Caco-2 (cell line): ENCODE measurements around the gene SLC36A1. TPM values are rescaled to one million over a fixed set of nuclear protein-coding genes. Genes with fewer than 3 reads are reported as not detected.
A peak's percentile ranks its signal among the peaks of the same experiment; 100 is the strongest.

ENCODE experiments used
- BruUV-seq: library from RNA; stranded (reverse); fragments of 400-500 nt; replicated peaks from 2 replicates; lab custom pipeline; 2021; lab: Mats Ljungman, UMichigan
- CTCF ChIA-PET: fragments of 300-600 bp; sonication (Branson Sonifier 250); formaldehyde crosslinking; loops from one replicate; lab custom pipeline; 2022; ENCODE audit warnings: antibody characterized with exemption; lab: Charles Lee
- POLR2A ChIA-PET: fragments of 300-600 bp; sonication (Branson Sonifier 250); formaldehyde crosslinking; loops from one replicate; lab custom pipeline; 2022; ENCODE audit warnings: antibody characterized with exemption; lab: Charles Lee
- DNase-seq, 2 experiments: peaks; one replicate each; pipeline versions ENCODE4 v3.0.0 to v3.0.0-alpha.2; 2020 to 2022
- H3K27me3 ChIP-seq: replicated peaks from 2 replicates; pipeline ENCODE4 v1.6.0; 2011; ENCODE audit warnings: low read length; ENCODE audit not compliant: control insufficient read depth, insufficient read depth
- H3K36me3 ChIP-seq: 2 replicates; pipeline ENCODE4 v1.5.1; 2011; ENCODE audit warnings: low read length; ENCODE audit not compliant: control insufficient read depth, insufficient read depth
- H3K4me1 ChIP-seq: fragments of 250-450 bp; sonication (Bioruptor Pico); 2 replicates; pipeline ENCODE4 v1.5.1; 2020; ENCODE audit warnings: mild to moderate bottlenecking
- H3K4me3 ChIP-seq: 2 replicates; pipeline ENCODE4 v1.5.1; 2011; ENCODE audit warnings: low read depth, mild to moderate bottlenecking, control low read depth, low read length
- H3K9me3 ChIP-seq: fragments of 250-450 bp; sonication (Bioruptor Pico); 2 replicates; pipeline ENCODE4 v1.5.1; 2020; ENCODE audit warnings: mild to moderate bottlenecking, moderate library complexity
- H3K27ac Mint-ChIP-seq: one replicate; pipeline ENCODE4 v1.8.0; 2022; ENCODE audit warnings: mixed read lengths; ENCODE audit not compliant: unreplicated experiment
- H3K27me3 Mint-ChIP-seq: one replicate; pipeline ENCODE4 v1.8.0; 2022; ENCODE audit warnings: mixed read lengths; ENCODE audit not compliant: insufficient read depth, unreplicated experiment
- H3K36me3 Mint-ChIP-seq: one replicate; pipeline ENCODE4 v1.8.0; 2022; ENCODE audit warnings: mild to moderate bottlenecking, mixed read lengths; ENCODE audit not compliant: insufficient read depth, unreplicated experiment
- H3K4me1 Mint-ChIP-seq: one replicate; pipeline ENCODE4 v1.8.0; 2022; ENCODE audit warnings: low read depth, mixed read lengths; ENCODE audit not compliant: unreplicated experiment
- H3K4me3 Mint-ChIP-seq: one replicate; pipeline ENCODE4 v1.8.0; 2022; ENCODE audit warnings: mild to moderate bottlenecking, moderate library complexity, mixed read lengths; ENCODE audit not compliant: unreplicated experiment
- H3K9me3 Mint-ChIP-seq: one replicate; pipeline ENCODE4 v1.8.0; 2022; ENCODE audit warnings: mixed read lengths; ENCODE audit not compliant: unreplicated experiment
- CTCF ChIP-seq, 2 experiments: fragments of 200-600 bp in 1 of 2; IDR thresholded peaks; 1 replicate in 1 of 2; 2 replicates in 1 of 2; pipeline versions ENCODE4 v1.5.1 to v1.8.0; 2011 to 2022; ENCODE audit warnings: antibody characterized with exemption in 1 of 2, control low read depth in 1 of 2, inconsistent platforms in 1 of 2, low read depth in 1 of 2, low read length in 1 of 2, mild to moderate bottlenecking in 1 of 2, moderate library complexity in 1 of 2; ENCODE audit not compliant: insufficient read depth in 1 of 2, severe bottlenecking in 1 of 2, unreplicated experiment in 1 of 2
- intact Hi-C: fragments of 100-400 bp; cut with micrococcal nuclease; formaldehyde crosslinking; loops from one replicate; pipeline ENCODE4 v1.10.0; 2022; ENCODE audit not compliant: unreplicated experiment
- total RNA-seq: library from RNA; stranded (reverse); gene quantifications from 2 replicates; pipeline ENCODE4 v1.2.3, GENCODE V29; 2022

SLC36A1 gene
- total RNA-seq, 1 experiment from 2014 or later: 18.2 TPM

GRCh38 chr5:151406322-151406947 lies 41.0 kb upstream of the SLC36A1 start:
- Histone ChIP-seq H3K9me3 (0 out of 2 replicates have a peak, but pooled peaks cover 4% of the 10 kb centered on the region), H3K36me3 (no peaks in the 10 kb centered on the region), H3K27me3 (no peaks in the 10 kb centered on the region), H3K4me3 (no peak overlapping the region), H3K4me1 (peaks cover 9% of the 10 kb centered on the region)
- H3K27me3 Mint-ChIP-seq: no peaks in the 10 kb centered on the region
- no peak overlapping the region for H3K4me3 Mint-ChIP-seq
- intact Hi-C loops: no loop called here
- ChIA-PET POLR2A (no interaction called here), CTCF (interaction anchor here (0.7 kb wide), 1 partner anchor 21 kb away, joined by 3 read pairs; no protein-coding TSS in a partner anchor)
- BruUV-seq: no TSS peak
- no peaks in the 10 kb centered on the region for H3K36me3 Mint-ChIP-seq
- H3K4me1 Mint-ChIP-seq: peaks cover 10% of the 10 kb centered on the region
- peak; percentile 38 to 45 for TF ChIP-seq CTCF (IDR thresholded peaks at IDR 0.05; ENCODE audit: insufficient read depth in 1 of 2, low read depth in 1 of 2, low read length in 1 of 2, severe bottlenecking in 1 of 2, unreplicated experiment in 1 of 2)
- no peaks in the 10 kb centered on the region for H3K9me3 Mint-ChIP-seq
- H3K27ac Mint-ChIP-seq: no peak overlapping the region
- DNase-seq: no peak

- intact Hi-C loops: no loop called here
- Histone ChIP-seq H3K4me1 (peaks cover 9% of the 10 kb centered on the region), H3K36me3 (no peaks in the 10 kb centered on the region; the same call in 1 of the 2 replicates), H3K9me3 (no peaks in the 10 kb centered on the region), H3K27me3 (no peaks in the 10 kb centered on the region), H3K4me3 (no peak overlapping the region)
- Mint-ChIP-seq H3K27me3 (no peaks in the 10 kb centered on the region), H3K36me3 (no peaks in the 10 kb centered on the region), H3K4me3 (no peak overlapping the region), H3K9me3 (no peaks in the 10 kb centered on the region), H3K27ac (no peak overlapping the region), H3K4me1 (peaks cover 10% of the 10 kb centered on the region)
- no peak for DNase-seq
- ChIA-PET POLR2A (no interaction called here), CTCF (interaction anchor here (0.7 kb wide), 1 partner anchor 51 kb away, joined by 3 read pairs; no protein-coding TSS in a partner anchor)
- BruUV-seq: no TSS peak
- TF ChIP-seq CTCF (IDR thresholded peaks at IDR 0.05; ENCODE audit: insufficient read depth in 1 of 2, low read depth in 1 of 2, low read length in 1 of 2, severe bottlenecking in 1 of 2, unreplicated experiment in 1 of 2): no peak
Observed at GRCh38 chr5:151408591-151409230, 38.7 kb upstream of the SLC36A1 start.

- CTCF ChIA-PET: no interaction called here
- Mint-ChIP-seq H3K4me1 (no peaks in the 10 kb centered on the region), H3K27ac (no peak overlapping the region), H3K9me3 (peaks cover 33% of the 10 kb centered on the region), H3K4me3 (no peak overlapping the region), H3K36me3 (no peaks in the 10 kb centered on the region), H3K27me3 (no peaks in the 10 kb centered on the region)
- no TSS peak for BruUV-seq
- no peak overlapping the region for H3K4me3 ChIP-seq
- peaks cover 19% of the 10 kb centered on the region for H3K9me3 ChIP-seq
- DNase-seq: no peak
- no peak for TF ChIP-seq CTCF (IDR thresholded peaks at IDR 0.05; ENCODE audit: insufficient read depth in 1 of 2, low read depth in 1 of 2, low read length in 1 of 2, severe bottlenecking in 1 of 2, unreplicated experiment in 1 of 2)
- peaks cover 5% of the 10 kb centered on the region; the same call in 1 of the 2 replicates for H3K4me1 ChIP-seq
- POLR2A ChIA-PET: no interaction called here
- no peaks in the 10 kb centered on the region for H3K27me3 ChIP-seq
- intact Hi-C loops: no loop called here
- H3K36me3 ChIP-seq: no peaks in the 10 kb centered on the region; the same call in 1 of the 2 replicates
Observed at GRCh38 chr5:151413800-151414199, 33.6 kb upstream of the SLC36A1 start.
